Measurements from ENCODE around the gene PCDHGC4.

The PCDHGC4 gene

GRCh38 chr5:141484641-141485311 is at the start of gene PCDHGC4:
Gene PCDHGC4, plus strand, starts transcription at chr5:141485030. Its CDS starts 144 bp downstream, at chr5:141485174.
- no peak for TF ChIP-seq CTCF (conservative IDR thresholded peaks at IDR 0.05; ENCODE audit: low read depth)
- no peak for DNase-seq (ENCODE audit: low spot score)

GRCh38 chr5:141437221-141437620 is 47.6 kb upstream of the PCDHGC4 start:
- DNase-seq (ENCODE audit: low spot score): no peak
- no peak for TF ChIP-seq CTCF (conservative IDR thresholded peaks at IDR 0.05; ENCODE audit: low read depth)
- no peak overlapping the region for H3K27ac ChIP-seq
- POLR2A ChIA-PET (ENCODE audit: low non-redundant PET): no interaction called here
- CTCF ChIA-PET: no interaction called here

More at GRCh38 chr5:141484641-141485311, at the start of gene PCDHGC4:
- ChIA-PET CTCF (interaction anchor here (0.7 to 1.7 kb wide), 3 partner anchors 29 to 146 kb away, joined by 3 to 6 read pairs (median 5); partner anchors contain the start of gene PCDHGA2), POLR2A (ENCODE audit: low non-redundant PET) (no interaction called here)
- H3K27ac ChIP-seq: no peak within 1 kb of the TSS

- no peak for TF ChIP-seq CTCF (conservative IDR thresholded peaks at IDR 0.05; ENCODE audit: low read depth)
- ChIA-PET POLR2A (ENCODE audit: low non-redundant PET) (no interaction called here), CTCF (interaction anchor here (0.6 kb wide), 1 partner anchor 341 kb away, joined by 3 read pairs; no protein-coding TSS in a partner anchor)
- no peak overlapping the region for H3K27ac ChIP-seq
- no peak for DNase-seq (ENCODE audit: low spot score)
Observed at GRCh38 chr5:141439411-141440141, 45.3 kb upstream of the PCDHGC4 start.

- ChIA-PET CTCF (interaction anchor here (0.6 kb wide), 1 partner anchor 341 kb away, joined by 3 read pairs; no protein-coding TSS in a partner anchor), POLR2A (ENCODE audit: low non-redundant PET) (no interaction called here)
Observed at GRCh38 chr5:141440341-141440740, 44.5 kb upstream of the PCDHGC4 start.

GRCh38 chr5:141441571-141442170 is 43.2 kb upstream of the PCDHGC4 start:
- CTCF ChIA-PET: interaction anchor here (0.6 to 0.7 kb wide), 2 partner anchors 18 to 150 kb away, joined by 3 read pairs; no protein-coding TSS in a partner anchor

More at GRCh38 chr5:141440341-141440740, 44.5 kb upstream of the PCDHGC4 start:
- DNase-seq (ENCODE audit: low spot score): no peak
- no peak overlapping the region for H3K27ac ChIP-seq
- TF ChIP-seq CTCF (conservative IDR thresholded peaks at IDR 0.05; ENCODE audit: low read depth): no peak

More at GRCh38 chr5:141441571-141442170, 43.2 kb upstream of the PCDHGC4 start:
- H3K27ac ChIP-seq: no peak overlapping the region
- DNase-seq (ENCODE audit: low spot score): no peak
- POLR2A ChIA-PET (ENCODE audit: low non-redundant PET): no interaction called here
- no peak for TF ChIP-seq CTCF (conservative IDR thresholded peaks at IDR 0.05; ENCODE audit: low read depth)
